ENCODE measurements around the gene SEMA4A. TPM values are rescaled to one million over a fixed set of nuclear protein-coding genes. Genes with fewer than 3 reads are reported as not detected.

SEMA4A gene
- total and polyA plus RNA-seq, 9 of the 15 experiments (the other 6 are each of a cell fraction or from before 2014, with no cell fraction given) = 0.04 to 1.7 (median 0.45) TPM

DNA sequence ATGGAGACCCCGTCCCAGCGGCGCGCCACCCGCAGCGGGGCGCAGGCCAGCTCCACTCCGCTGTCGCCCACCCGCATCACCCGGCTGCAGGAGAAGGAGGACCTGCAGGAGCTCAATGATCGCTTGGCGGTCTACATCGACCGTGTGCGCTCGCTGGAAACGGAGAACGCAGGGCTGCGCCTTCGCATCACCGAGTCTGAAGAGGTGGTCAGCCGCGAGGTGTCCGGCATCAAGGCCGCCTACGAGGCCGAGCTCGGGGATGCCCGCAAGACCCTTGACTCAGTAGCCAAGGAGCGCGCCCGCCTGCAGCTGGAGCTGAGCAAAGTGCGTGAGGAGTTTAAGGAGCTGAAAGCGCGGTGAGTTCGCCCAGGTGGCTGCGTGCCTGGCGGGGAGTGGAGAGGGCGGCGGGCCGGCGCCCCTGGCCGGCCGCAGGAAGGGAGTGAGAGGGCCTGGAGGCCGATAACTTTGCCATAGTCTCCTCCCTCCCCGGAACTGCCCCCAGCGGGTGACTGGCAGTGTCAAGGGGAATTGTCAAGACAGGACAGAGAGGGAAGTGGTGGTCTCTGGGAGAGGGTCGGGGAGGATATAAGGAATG is 38.4 kb upstream of the SEMA4A start (continued):
- TF ChIP-seq, protein P1, sequence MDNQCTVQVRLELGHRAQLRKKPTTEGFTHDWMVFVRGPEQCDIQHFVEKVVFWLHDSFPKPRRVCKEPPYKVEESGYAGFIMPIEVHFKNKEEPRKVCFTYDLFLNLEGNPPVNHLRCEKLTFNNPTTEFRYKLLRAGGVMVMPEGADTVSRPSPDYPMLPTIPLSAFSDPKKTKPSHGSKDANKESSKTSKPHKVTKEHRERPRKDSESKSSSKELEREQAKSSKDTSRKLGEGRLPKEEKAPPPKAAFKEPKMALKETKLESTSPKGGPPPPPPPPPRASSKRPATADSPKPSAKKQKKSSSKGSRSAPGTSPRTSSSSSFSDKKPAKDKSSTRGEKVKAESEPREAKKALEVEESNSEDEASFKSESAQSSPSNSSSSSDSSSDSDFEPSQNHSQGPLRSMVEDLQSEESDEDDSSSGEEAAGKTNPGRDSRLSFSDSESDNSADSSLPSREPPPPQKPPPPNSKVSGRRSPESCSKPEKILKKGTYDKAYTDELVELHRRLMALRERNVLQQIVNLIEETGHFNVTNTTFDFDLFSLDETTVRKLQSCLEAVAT (IDR thresholded peaks at IDR 0.05) = peak; percentile 69 to 72; a peak in 3 of 4 replicates
- TF ChIP-seq NCOA1 (IDR thresholded peaks at IDR 0.05; ENCODE audit: low read depth) (0 out of 2 replicates have a peak, but pooled peaks have one; percentile 13), MCM3 (IDR thresholded peaks at IDR 0.05) (no peak), CEBPG (CRISPR knock-in tag; IDR thresholded peaks at IDR 0.05) (no peak), CEBPG (tag; conservative IDR thresholded peaks at IDR 0.05 in 1 of 2, IDR thresholded peaks at IDR 0.05 in 1 of 2) (no peak), NFIC (IDR thresholded peaks at IDR 0.05) (no peak), L3MBTL2 (IDR thresholded peaks at IDR 0.05) (peak; percentile 18; the same call in 1 of the 2 replicates), ZNF124 (CRISPR knock-in tag; IDR thresholded peaks at IDR 0.05) (no peak), EP300 (IDR thresholded peaks at IDR 0.05; ENCODE audit: low read length) (peak; percentile 3; the same call in 1 of the 2 replicates), NR4A1 (CRISPR knock-in tag; IDR thresholded peaks at IDR 0.05) (no peak), NR4A1 (tag; IDR thresholded peaks at IDR 0.05) (no peak), GABPA (tag; conservative IDR thresholded peaks at IDR 0.05; ENCODE audit: low read depth) (peak; percentile 34; the same call in 1 of the 2 replicates), SIN3A (IDR thresholded peaks at IDR 0.05; ENCODE audit: borderline replicate concordance in 2 of 2, control insufficient read depth in 1 of 2, low read depth in 2 of 2, low read length in 2 of 2) (peak in 1 of 2 experiments; percentile 88; a peak in 2 of 4 replicates), KAT7 (CRISPR knock-in tag; IDR thresholded peaks at IDR 0.05; ENCODE audit: borderline replicate concordance) (0 out of 2 replicates have a peak, but pooled peaks have one; percentile 92), HDAC6 (IDR thresholded peaks at IDR 0.05; ENCODE audit: low read depth, low read length) (no peak), NCOA6 (IDR thresholded peaks at IDR 0.05) (no peak), NR2C2 (CRISPR knock-in tag; IDR thresholded peaks at IDR 0.05) (peak; percentile 15; the same call in 1 of the 2 replicates), NR2C2 (tag; IDR thresholded peaks at IDR 0.05) (peak; percentile 36; the same call in 1 of the 2 replicates), MTA3 (IDR thresholded peaks at IDR 0.05; ENCODE audit: borderline replicate concordance) (peak; percentile 51; the same call in 1 of the 2 replicates), ZNF146 (CRISPR knock-in tag; IDR thresholded peaks at IDR 0.05; ENCODE audit: unreplicated experiment) (no peak), TEAD1 (CRISPR knock-in tag; IDR thresholded peaks at IDR 0.05) (peak in 1 of 2 experiments; percentile 65; a peak in 1 of 4 replicates), PHF8 (IDR thresholded peaks at IDR 0.05; ENCODE audit: borderline replicate concordance, low read length) (peak; percentile 16; the same call in 1 of the 2 replicates), ZNF764 (CRISPR knock-in tag; IDR thresholded peaks at IDR 0.05; ENCODE audit: low read depth) (no peak)
- TF ChIP-seq, protein P2, sequence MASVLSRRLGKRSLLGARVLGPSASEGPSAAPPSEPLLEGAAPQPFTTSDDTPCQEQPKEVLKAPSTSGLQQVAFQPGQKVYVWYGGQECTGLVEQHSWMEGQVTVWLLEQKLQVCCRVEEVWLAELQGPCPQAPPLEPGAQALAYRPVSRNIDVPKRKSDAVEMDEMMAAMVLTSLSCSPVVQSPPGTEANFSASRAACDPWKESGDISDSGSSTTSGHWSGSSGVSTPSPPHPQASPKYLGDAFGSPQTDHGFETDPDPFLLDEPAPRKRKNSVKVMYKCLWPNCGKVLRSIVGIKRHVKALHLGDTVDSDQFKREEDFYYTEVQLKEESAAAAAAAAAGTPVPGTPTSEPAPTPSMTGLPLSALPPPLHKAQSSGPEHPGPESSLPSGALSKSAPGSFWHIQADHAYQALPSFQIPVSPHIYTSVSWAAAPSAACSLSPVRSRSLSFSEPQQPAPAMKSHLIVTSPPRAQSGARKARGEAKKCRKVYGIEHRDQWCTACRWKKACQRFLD (CRISPR knock-in tag; IDR thresholded peaks at IDR 0.05) = 0 out of 2 replicates have a peak, but pooled peaks have one; percentile 36
- TF ChIP-seq, protein P3, sequence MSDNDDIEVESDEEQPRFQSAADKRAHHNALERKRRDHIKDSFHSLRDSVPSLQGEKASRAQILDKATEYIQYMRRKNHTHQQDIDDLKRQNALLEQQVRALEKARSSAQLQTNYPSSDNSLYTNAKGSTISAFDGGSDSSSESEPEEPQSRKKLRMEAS (CRISPR knock-in tag; IDR thresholded peaks at IDR 0.05) = peak; percentile 32
- TF ChIP-seq, protein P4, sequence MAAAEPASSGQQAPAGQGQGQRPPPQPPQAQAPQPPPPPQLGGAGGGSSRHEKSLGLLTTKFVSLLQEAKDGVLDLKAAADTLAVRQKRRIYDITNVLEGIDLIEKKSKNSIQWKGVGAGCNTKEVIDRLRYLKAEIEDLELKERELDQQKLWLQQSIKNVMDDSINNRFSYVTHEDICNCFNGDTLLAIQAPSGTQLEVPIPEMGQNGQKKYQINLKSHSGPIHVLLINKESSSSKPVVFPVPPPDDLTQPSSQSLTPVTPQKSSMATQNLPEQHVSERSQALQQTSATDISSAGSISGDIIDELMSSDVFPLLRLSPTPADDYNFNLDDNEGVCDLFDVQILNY (CRISPR knock-in tag; IDR thresholded peaks at IDR 0.05) = no peak
